NT2/D1 (cell line): ENCODE data around the gene DSCAM.

Experiments used
- SUZ12 ChIP-seq: IDR thresholded peaks from 2 replicates; pipeline ENCODE4 v1.6.1; 2011; ENCODE audit not compliant: insufficient read length, insufficient read depth; ENCODE audit errors: extremely low read depth
- YY1 ChIP-seq: IDR thresholded peaks from 2 replicates; pipeline ENCODE4 v1.6.1; 2011; ENCODE audit not compliant: insufficient read length, insufficient read depth
- ZNF274 ChIP-seq: IDR thresholded peaks from 2 replicates; pipeline ENCODE4 v1.6.1; 2011; ENCODE audit warnings: mild to moderate bottlenecking, low read depth, low read length

- TF ChIP-seq ZNF274 (no peak), YY1 (no peak), SUZ12 (no peak)
Measured at GRCh38 chr21:40829791-40830190, 17.2 kb downstream of the DSCAM start.
